Liver (tissue), 9 donors: ENCODE measurements around the gene MLN. TPM values are rescaled to one million over a fixed set of nuclear protein-coding genes. Genes with fewer than 3 reads are reported as not detected.

Source experiments
- DNase-seq: peaks from one replicate; pipeline ENCODE4 v3.0.0-alpha.2; 2017; ENCODE audit warnings: low spot score
- H3K27ac ChIP-seq, 2 donors: one replicate each; pipeline ENCODE4 v1.7.0; 2013; ENCODE audit warnings: inconsistent platforms in 2 of 2, low read length in 2 of 2, control low read depth in 1 of 2, low read depth in 1 of 2, mild to moderate bottlenecking in 1 of 2
- H3K27me3 ChIP-seq, 4 donors: one replicate each; pipeline versions ENCODE4 v1.6.1 to v1.7.0; 2013; ENCODE audit warnings: low read length in 3 of 4, inconsistent platforms in 1 of 4, mild to moderate bottlenecking in 1 of 4, moderate library complexity in 1 of 4; ENCODE audit not compliant: control insufficient read depth in 4 of 4, insufficient read depth in 4 of 4
- H3K36me3 ChIP-seq, 4 donors: one replicate each; pipeline versions ENCODE4 v1.6.1 to v1.7.0; 2013; ENCODE audit warnings: low read length in 3 of 4, mild to moderate bottlenecking in 3 of 4, low read depth in 1 of 4, moderate library complexity in 1 of 4; ENCODE audit not compliant: control insufficient read depth in 4 of 4, insufficient read depth in 3 of 4
- H3K4me1 ChIP-seq, 4 donors: one replicate each; pipeline versions ENCODE4 v1.6.1 to v1.7.0; 2013; ENCODE audit warnings: low read length in 3 of 4, mild to moderate bottlenecking in 3 of 4, moderate library complexity in 1 of 4; ENCODE audit not compliant: control insufficient read depth in 4 of 4, insufficient read depth in 4 of 4
- H3K4me3 ChIP-seq, 3 donors: one replicate each; pipeline versions ENCODE4 v1.6.1 to v1.7.0; 2013; ENCODE audit warnings: low read length in 3 of 3, control low read depth in 1 of 3, low read depth in 1 of 3, mild to moderate bottlenecking in 1 of 3
- H3K9ac ChIP-seq, 2 donors: one replicate each; pipeline ENCODE4 v1.7.0; 2013; ENCODE audit warnings: low read length in 2 of 2, mild to moderate bottlenecking in 2 of 2, moderate library complexity in 2 of 2, control low read depth in 1 of 2, low read depth in 1 of 2
- H3K9me3 ChIP-seq, 4 donors: one replicate each; pipeline versions ENCODE4 v1.6.1 to v1.7.0; 2013; ENCODE audit warnings: low read length in 3 of 4; ENCODE audit not compliant: control insufficient read depth in 4 of 4
- CTCF ChIP-seq: fragments of 150-350 bp; IDR thresholded peaks from 2 replicates; pipeline ENCODE4 v1.5.1; 2017; ENCODE audit warnings: improper control_type of control experiment, low read depth, low read length; ENCODE audit not compliant: missing input control
- EGR1 ChIP-seq, 2 donors: IDR thresholded peaks; 2 replicates each; pipeline ENCODE4 v1.6.1; 2016 to 2018; ENCODE audit warnings: antibody characterized with exemption in 2 of 2, low read depth in 2 of 2
- FOXA1 ChIP-seq: IDR thresholded peaks from 2 replicates; pipeline ENCODE4 v1.6.1; 2016; ENCODE audit warnings: antibody characterized with exemption
- FOXA2 ChIP-seq: IDR thresholded peaks from 2 replicates; pipeline ENCODE4 v1.6.1; 2016; ENCODE audit warnings: antibody characterized with exemption
- GABPA ChIP-seq, 2 donors: IDR thresholded peaks in 1 of 2; conservative IDR thresholded peaks in 1 of 2; 2 replicates each; pipeline ENCODE4 v1.6.1; 2016; ENCODE audit warnings: antibody characterized with exemption in 2 of 2, mild to moderate bottlenecking in 1 of 2, moderate library complexity in 1 of 2
- HNF4A ChIP-seq, 2 donors: conservative IDR thresholded peaks; 2 replicates each; pipeline ENCODE4 v1.6.1; 2016; ENCODE audit warnings: antibody characterized with exemption in 2 of 2, mild to moderate bottlenecking in 2 of 2
- HNF4G ChIP-seq: IDR thresholded peaks from 2 replicates; pipeline ENCODE4 v1.6.1; 2016; ENCODE audit warnings: antibody characterized with exemption
- MAX ChIP-seq: IDR thresholded peaks from 2 replicates; pipeline ENCODE4 v1.6.1; 2016; ENCODE audit warnings: antibody characterized with exemption
- NR2F2 ChIP-seq: IDR thresholded peaks from 2 replicates; pipeline ENCODE4 v1.6.1; 2016; ENCODE audit warnings: antibody characterized with exemption
- RAD21 ChIP-seq, 2 donors: IDR thresholded peaks; 2 replicates each; pipeline ENCODE4 v1.6.1; 2016; ENCODE audit warnings: antibody characterized with exemption in 2 of 2, mild to moderate bottlenecking in 2 of 2
- REST ChIP-seq: IDR thresholded peaks from 2 replicates; pipeline ENCODE4 v1.6.1; 2016; ENCODE audit warnings: antibody characterized with exemption, mild to moderate bottlenecking
- RXRA ChIP-seq, 2 donors: IDR thresholded peaks; 2 replicates each; pipeline ENCODE4 v1.6.1; 2017 to 2018; ENCODE audit warnings: antibody characterized with exemption in 2 of 2, mild to moderate bottlenecking in 1 of 2
- SP1 ChIP-seq: IDR thresholded peaks from 2 replicates; pipeline ENCODE4 v1.6.1; 2018; ENCODE audit warnings: antibody characterized with exemption, mild to moderate bottlenecking
- TAF1 ChIP-seq: conservative IDR thresholded peaks from 2 replicates; pipeline ENCODE4 v1.6.1; 2016; ENCODE audit warnings: antibody characterized with exemption, mild to moderate bottlenecking
- ZBTB33 ChIP-seq: IDR thresholded peaks from 2 replicates; pipeline ENCODE4 v1.6.1; 2016; ENCODE audit warnings: antibody characterized with exemption
- whole genome bisulfite sequencing: extraction: QIAGEN DNeasy Blood & Tissue Kit; methylation state at CpG from one replicate; pipeline ENCODE4 v1.1.7; 2013; 5-methylcytosine and 5-hydroxymethylcytosine counted together
- polyA plus RNA-seq, 2 donors: library from polyadenylated mRNA; stranded (reverse) in 1 of 2; unstranded in 1 of 2; fragments of 200-250 nt in 1 of 2; fragments of >200 nt in 1 of 2; fragmentation: Nextera tagmentation in 1 of 2; extraction: Ambion mirVana in 1 of 2; gene quantifications; one replicate each; pipeline versions ENCODE4 v1.2.1 to v1.2.3, GENCODE V29; 2013 to 2015
- total RNA-seq, 2 donors: library from RNA; depleted of rRNA; stranded (reverse); fragments of >200 nt; gene quantifications; one replicate each; pipeline ENCODE4 v1.2.3, GENCODE V29; 2014
- donor health status: healthy.
- donor health status: healthy.
- donor health status: healthy.
- donor health status: healthy.
- donor health status: healthy.

MLN gene
- total and polyA plus RNA-seq, 4 donors, result not detected

- TF ChIP-seq MAX, result no peak
- no peak for TF ChIP-seq HNF4G
- TF ChIP-seq GABPA (IDR thresholded peaks at IDR 0.05 in 1 of 2, conservative IDR thresholded peaks at IDR 0.05 in 1 of 2), result no peak
- no peak for TF ChIP-seq CTCF
- no peak overlapping the region for H3K27ac ChIP-seq
- no peak overlapping the region for H3K9ac ChIP-seq
- no peak overlapping the region for H3K4me3 ChIP-seq
- H3K36me3 ChIP-seq, result no peaks in the 10 kb centered on the region
- DNase-seq, result no peak
- no peaks in the 10 kb centered on the region for H3K27me3 ChIP-seq
- no peaks in the 10 kb centered on the region for H3K9me3 ChIP-seq
- 94% methylated on average over 9 of the region's 9 CpGs for WGBS
- H3K4me1 ChIP-seq, result peaks cover 9 to 22% (median 17%) of the 10 kb centered on the region in 4 donors
Measured at GRCh38 chr6:33765368-33765767, 38.4 kb downstream of the MLN start.

GRCh38 chr6:33764036-33764435 lies 39.8 kb downstream of the MLN start:
- H3K27me3 ChIP-seq, result no peaks in the 10 kb centered on the region
- TF ChIP-seq SP1, result no peak
- no peak for TF ChIP-seq MAX
- no peak for TF ChIP-seq REST
- TF ChIP-seq HNF4G, result no peak
- no peak for TF ChIP-seq HNF4A (conservative IDR thresholded peaks at IDR 0.05)
- TF ChIP-seq RAD21 (IDR thresholded peaks at IDR 0.05), result no peak
- TF ChIP-seq NR2F2, result no peak
- no peak for TF ChIP-seq EGR1 (IDR thresholded peaks at IDR 0.05; ENCODE audit: low read depth in 2 of 2)
- TF ChIP-seq CTCF, result no peak
- no peak for TF ChIP-seq FOXA2
- no peak for TF ChIP-seq TAF1
- no peak for TF ChIP-seq FOXA1
- TF ChIP-seq ZBTB33, result no peak
- no peak for TF ChIP-seq GABPA (IDR thresholded peaks at IDR 0.05 in 1 of 2, conservative IDR thresholded peaks at IDR 0.05 in 1 of 2)
- no peak for TF ChIP-seq RXRA (IDR thresholded peaks at IDR 0.05)
- no peak overlapping the region for H3K9ac ChIP-seq
- peaks cover 9 to 29% (median 19%) of the 10 kb centered on the region in 4 donors for H3K4me1 ChIP-seq
- no peak overlapping the region for H3K27ac ChIP-seq
- DNase-seq, result no peak
- no peak overlapping the region for H3K4me3 ChIP-seq
- no peaks in the 10 kb centered on the region for H3K9me3 ChIP-seq
- H3K36me3 ChIP-seq, result no peaks in the 10 kb centered on the region
- WGBS, result 90% methylated on average over 2 of the region's 2 CpGs
